ENCODE measurements around the gene ATP5IF1. TPM values are rescaled to one million over a fixed set of nuclear protein-coding genes. Genes with fewer than 3 reads are reported as not detected.

The ATP5IF1 gene
- total RNA-seq: 207 and 222 TPM in 2 replicates

DNA sequence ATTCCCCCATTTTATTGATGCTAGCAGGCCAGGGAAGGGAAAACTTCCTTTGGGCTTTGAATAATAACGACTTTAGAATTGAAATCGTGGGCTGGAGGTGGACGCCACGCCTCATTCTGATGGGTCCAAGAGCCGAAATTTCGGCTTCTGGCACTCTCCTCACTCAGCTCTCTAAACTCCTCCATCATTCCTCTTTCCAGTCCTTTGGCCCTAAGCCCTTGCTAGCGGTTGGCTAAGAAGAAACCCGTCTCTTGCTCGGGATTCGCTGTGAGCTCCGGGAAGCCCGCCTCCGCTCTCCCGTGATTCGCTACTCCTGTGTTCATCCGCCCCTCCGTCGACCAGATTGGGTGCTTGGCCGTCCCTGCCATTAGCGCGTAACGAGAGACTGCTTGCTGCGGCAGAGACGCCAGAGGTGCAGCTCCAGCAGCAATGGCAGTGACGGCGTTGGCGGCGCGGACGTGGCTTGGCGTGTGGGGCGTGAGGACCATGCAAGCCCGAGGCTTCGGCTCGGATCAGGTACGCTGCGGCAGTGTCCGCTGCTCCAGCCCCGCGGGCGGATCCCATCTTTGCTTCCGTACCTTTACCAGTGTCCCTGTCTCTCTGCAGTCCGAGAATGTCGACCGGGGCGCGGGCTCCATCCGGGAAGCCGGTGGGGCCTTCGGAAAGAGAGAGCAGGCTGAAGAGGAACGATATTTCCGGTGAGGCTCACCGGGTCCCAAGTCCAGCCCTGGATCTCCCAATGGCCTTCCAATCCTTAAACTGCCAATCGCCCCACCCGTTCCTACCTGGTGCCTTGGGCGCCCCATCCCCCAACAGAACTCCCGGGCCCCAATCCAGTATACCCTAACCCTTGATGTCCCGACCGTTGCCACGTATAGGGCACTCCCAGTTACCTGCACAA, at the start of gene ATP5IF1:
TSS of gene ATP5IF1 (plus strand) at position 370 of the 901 bp plus-strand sequence. CDS start at position 430, 60 bp downstream.

GRCh38 chr1:28232558-28233263, 3.2 kb upstream of the ATP5IF1 start, which contains the start of gene DNAJC8:
Gene DNAJC8 (minus strand): TSS chr1:28233029. CDS start chr1:28232998, 31 bp downstream.

DNA sequence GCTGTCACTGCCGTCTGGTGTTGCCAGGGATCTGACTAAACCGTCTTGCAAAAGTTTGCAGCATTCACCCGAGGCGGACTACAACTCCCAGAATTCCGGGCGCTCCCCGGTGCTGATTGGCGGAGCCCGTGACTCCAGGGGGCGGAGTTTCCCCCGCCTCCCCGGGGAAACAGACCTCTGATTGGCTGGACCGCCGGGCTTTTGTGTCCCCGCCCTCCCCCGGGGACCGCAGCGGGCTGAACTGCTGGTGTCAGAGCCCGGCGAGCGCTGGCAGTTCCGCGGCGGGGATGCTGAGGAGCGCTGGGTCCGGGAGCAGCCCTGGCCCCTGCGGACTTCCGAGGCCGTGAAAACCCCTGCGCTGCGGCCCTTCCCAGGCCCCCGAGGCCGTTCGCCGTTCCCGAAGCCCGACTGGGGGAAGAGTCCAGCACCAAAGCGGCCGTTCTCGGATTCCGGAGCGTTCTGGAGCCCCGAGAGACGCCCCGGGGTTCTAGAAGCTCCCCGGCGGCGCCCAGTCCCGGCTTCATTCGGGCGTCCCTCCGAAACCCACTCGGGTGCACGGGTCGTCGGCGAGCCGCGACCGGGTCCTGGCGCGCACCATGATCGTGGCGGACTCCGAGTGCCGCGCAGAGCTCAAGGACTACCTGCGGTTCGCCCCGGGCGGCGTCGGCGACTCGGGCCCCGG, 23.5 kb downstream of the ATP5IF1 start, which contains the start of gene SESN2:
TSS of gene SESN2 (plus strand) at position 267 of the 682 bp plus-strand sequence. CDS start at position 597, 330 bp downstream.

Other genes starting within 250 kb of the ATP5IF1 start
- 8.7 and 9.8 TPM in 2 replicates for gene EYA3, start 147.5 kb upstream of the ATP5IF1 start, total RNA-seq
- not detected in 2 replicates for gene PTAFR, start 59.4 kb upstream of the ATP5IF1 start, total RNA-seq
- gene DNAJC8, start 3.1 kb upstream of the ATP5IF1 start, total RNA-seq: 50.2 and 59.8 TPM in 2 replicates
- gene SESN2, start 23.4 kb downstream of the ATP5IF1 start, total RNA-seq: 21.3 and 23.9 TPM in 2 replicates
- gene MED18, start 92.9 kb downstream of the ATP5IF1 start, total RNA-seq: 13.1 and 15.4 TPM in 2 replicates
- 6.6 and 8.3 TPM in 2 replicates for gene PHACTR4, start 133.6 kb downstream of the ATP5IF1 start, total RNA-seq

All from cardiac ventricle fibroblast (primary cell).